K562 (cell line): ENCODE results near the gene NRTN. TPM values are rescaled to one million over a fixed set of nuclear protein-coding genes. Genes with fewer than 3 reads are reported as not detected.
A peak's percentile ranks its signal among the peaks of the same experiment; 100 is the strongest.

Experiments used
- ADNP ChIP-seq: fragments of 200-800 bp; sonication (Bioruptor generic); IDR thresholded peaks from 2 replicates; pipeline ENCODE4 v1.6.1; 2016; ENCODE audit warnings: missing genetic modification characterization, missing compliant biosample characterization
- ATF4 ChIP-seq: fragments of 450-650 bp; formaldehyde crosslinking; IDR thresholded peaks from 2 replicates; pipeline ENCODE4 v1.4.0; 2022; ENCODE audit warnings: mild to moderate bottlenecking, moderate library complexity
- GABPA ChIP-seq: fragments of 200-800 bp; sonication (Bioruptor generic); conservative IDR thresholded peaks from 2 replicates; pipeline ENCODE4 v1.6.1; 2016; ENCODE audit warnings: low read depth, missing genetic modification characterization, missing compliant biosample characterization
- GTF2B ChIP-seq: IDR thresholded peaks from 2 replicates; pipeline ENCODE4 v1.6.1; 2011; ENCODE audit not compliant: insufficient read length; ENCODE audit errors: extremely low read depth
- JUN ChIP-seq, 2 experiments: sonication (generic) in 1 of 2; formaldehyde crosslinking in 1 of 2; IDR thresholded peaks; 2 replicates each; pipeline versions ENCODE4 v1.6.1 to v1.8.0; 2012 to 2022; ENCODE audit warnings: borderline replicate concordance in 2 of 2, mild to moderate bottlenecking in 2 of 2, improper control_type of control experiment in 1 of 2, low read depth in 1 of 2, low read length in 1 of 2, missing genetic modification reagents in 1 of 2
- KLF6 ChIP-seq: fragments of 250-450 bp; sonication (Bioruptor Pico); IDR thresholded peaks from 2 replicates; pipeline ENCODE4 v1.4.0; 2020; ENCODE audit warnings: mild to moderate bottlenecking, moderate library complexity, borderline replicate concordance
- RBM22 ChIP-seq: fragments of 200-400 bp; formaldehyde crosslinking; IDR thresholded peaks from 2 replicates; pipeline ENCODE4 v1.6.1; 2018; ENCODE audit warnings: low read length, low read depth; ENCODE audit not compliant: poor library complexity, severe bottlenecking
- ZMIZ1 ChIP-seq, 2 experiments: fragments of 150-350 bp in 1 of 2; IDR thresholded peaks; 2 replicates each; pipeline ENCODE4 v1.6.1; 2012 to 2016; ENCODE audit warnings: low read depth in 2 of 2, low read length in 2 of 2, mild to moderate bottlenecking in 1 of 2, moderate library complexity in 1 of 2
- ZNF445 ChIP-seq: fragments of 250-450 bp; sonication (Bioruptor Pico); IDR thresholded peaks from 2 replicates; pipeline ENCODE4 v1.4.0; 2020; ENCODE audit warnings: low read depth, mild to moderate bottlenecking, moderate library complexity
- ZNF79 ChIP-seq: fragments of 250-450 bp; sonication (Bioruptor Pico); IDR thresholded peaks from 2 replicates; pipeline ENCODE4 v1.4.0; 2020; ENCODE audit warnings: low read depth, mild to moderate bottlenecking, moderate library complexity
- polyA plus RNA-seq, 8 experiments: library from polyadenylated mRNA; depleted of rRNA in 4 of 8; stranded (reverse) in 5 of 8; unstranded in 3 of 8; fragments of >200 nt; fragmentation: Nextera tagmentation in 2 of 8; fragmentation: Illumina TruSeq in 1 of 8; extraction: Ambion mirVana in 2 of 8; extraction: Trizol in 1 of 8; gene quantifications; 2 replicates each; pipeline versions ENCODE4 v1.2.1 to v1.2.3, GENCODE V29; 2011 to 2014; ENCODE audit warnings: inconsistent platforms in 1 of 8, missing spikeins in 1 of 8
- total RNA-seq, 7 experiments: library from RNA; depleted of rRNA in 6 of 7; stranded (reverse); fragments of >200 nt in 6 of 7; fragmentation: Illumina TruSeq in 2 of 7; extraction: Trizol in 2 of 7; gene quantifications; 2 replicates each; pipeline versions ENCODE4 v1.2.1 to v1.2.3, GENCODE V29; 2011 to 2021; ENCODE audit warnings: low replicate concordance in 1 of 7
- TF ChIP-seq, protein P1 (sequence below): conservative IDR thresholded peaks from 2 replicates; pipeline ENCODE4 v1.6.1; 2011; ENCODE audit warnings: low read depth, mild to moderate bottlenecking, low read length; ENCODE audit not compliant: control insufficient read depth
- TF ChIP-seq, protein P2 (sequence below): fragments of 450-650 bp; IDR thresholded peaks from 2 replicates; pipeline ENCODE4 v1.6.1; 2016; ENCODE audit warnings: antibody characterized with exemption
- TF ChIP-seq, protein P3 (sequence below): fragments of 200-800 bp; sonication (Bioruptor generic); IDR thresholded peaks from 2 replicates; pipeline ENCODE4 v1.6.1; 2017; ENCODE audit warnings: missing genetic modification characterization, missing compliant biosample characterization
- TF ChIP-seq, protein P4 (sequence below): sonication (generic); formaldehyde crosslinking; IDR thresholded peaks from 2 replicates; pipeline ENCODE4 v1.8.0; 2022; ENCODE audit warnings: mild to moderate bottlenecking, missing genetic modification reagents

The NRTN gene
- total and polyA plus RNA-seq, 9 of the 15 experiments (the other 6 are each of a cell fraction or from before 2014, with no cell fraction given) = 0.62 to 8.1 (median 1.6) TPM; not detected in 2

- TF ChIP-seq, protein P1, sequence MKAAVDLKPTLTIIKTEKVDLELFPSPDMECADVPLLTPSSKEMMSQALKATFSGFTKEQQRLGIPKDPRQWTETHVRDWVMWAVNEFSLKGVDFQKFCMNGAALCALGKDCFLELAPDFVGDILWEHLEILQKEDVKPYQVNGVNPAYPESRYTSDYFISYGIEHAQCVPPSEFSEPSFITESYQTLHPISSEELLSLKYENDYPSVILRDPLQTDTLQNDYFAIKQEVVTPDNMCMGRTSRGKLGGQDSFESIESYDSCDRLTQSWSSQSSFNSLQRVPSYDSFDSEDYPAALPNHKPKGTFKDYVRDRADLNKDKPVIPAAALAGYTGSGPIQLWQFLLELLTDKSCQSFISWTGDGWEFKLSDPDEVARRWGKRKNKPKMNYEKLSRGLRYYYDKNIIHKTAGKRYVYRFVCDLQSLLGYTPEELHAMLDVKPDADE = no peak
- TF ChIP-seq ZMIZ1 (IDR thresholded peaks at IDR 0.05; ENCODE audit: low read depth in 2 of 2, low read length in 2 of 2) (no peak), RBM22 (no peak), ZNF79 (no peak), JUN (IDR thresholded peaks at IDR 0.05; ENCODE audit: borderline replicate concordance, low read depth, low read length) (no peak), JUN (CRISPR knock-in tag; IDR thresholded peaks at IDR 0.05; ENCODE audit: borderline replicate concordance) (no peak), ZNF445 (CRISPR knock-in tag) (no peak), ADNP (no peak), GABPA (tag) (no peak), KLF6 (CRISPR knock-in tag) (no peak), ATF4 (no peak), GTF2B (no peak)
- TF ChIP-seq, protein P2, sequence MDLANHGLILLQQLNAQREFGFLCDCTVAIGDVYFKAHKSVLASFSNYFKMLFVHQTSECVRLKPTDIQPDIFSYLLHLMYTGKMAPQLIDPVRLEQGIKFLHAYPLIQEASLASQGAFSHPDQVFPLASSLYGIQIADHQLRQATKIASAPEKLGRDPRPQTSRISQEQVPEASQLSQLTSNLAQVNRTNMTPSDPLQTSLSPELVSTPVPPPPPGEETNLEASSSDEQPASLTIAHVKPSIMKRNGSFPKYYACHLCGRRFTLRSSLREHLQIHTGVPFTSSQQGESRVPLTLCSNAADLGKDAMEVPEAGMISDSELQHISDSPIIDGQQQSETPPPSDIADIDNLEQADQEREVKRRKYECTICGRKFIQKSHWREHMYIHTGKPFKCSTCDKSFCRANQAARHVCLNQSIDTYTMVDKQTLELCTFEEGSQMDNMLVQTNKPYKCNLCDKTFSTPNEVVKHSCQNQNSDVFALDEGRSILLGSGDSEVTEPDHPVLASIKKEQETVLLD = 0 out of 2 replicates have a peak, but pooled peaks have one; percentile 33
- TF ChIP-seq, protein P3, sequence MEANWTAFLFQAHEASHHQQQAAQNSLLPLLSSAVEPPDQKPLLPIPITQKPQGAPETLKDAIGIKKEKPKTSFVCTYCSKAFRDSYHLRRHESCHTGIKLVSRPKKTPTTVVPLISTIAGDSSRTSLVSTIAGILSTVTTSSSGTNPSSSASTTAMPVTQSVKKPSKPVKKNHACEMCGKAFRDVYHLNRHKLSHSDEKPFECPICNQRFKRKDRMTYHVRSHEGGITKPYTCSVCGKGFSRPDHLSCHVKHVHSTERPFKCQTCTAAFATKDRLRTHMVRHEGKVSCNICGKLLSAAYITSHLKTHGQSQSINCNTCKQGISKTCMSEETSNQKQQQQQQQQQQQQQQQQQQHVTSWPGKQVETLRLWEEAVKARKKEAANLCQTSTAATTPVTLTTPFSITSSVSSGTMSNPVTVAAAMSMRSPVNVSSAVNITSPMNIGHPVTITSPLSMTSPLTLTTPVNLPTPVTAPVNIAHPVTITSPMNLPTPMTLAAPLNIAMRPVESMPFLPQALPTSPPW (CRISPR knock-in tag) = peak; percentile 37
- TF ChIP-seq, protein P4, sequence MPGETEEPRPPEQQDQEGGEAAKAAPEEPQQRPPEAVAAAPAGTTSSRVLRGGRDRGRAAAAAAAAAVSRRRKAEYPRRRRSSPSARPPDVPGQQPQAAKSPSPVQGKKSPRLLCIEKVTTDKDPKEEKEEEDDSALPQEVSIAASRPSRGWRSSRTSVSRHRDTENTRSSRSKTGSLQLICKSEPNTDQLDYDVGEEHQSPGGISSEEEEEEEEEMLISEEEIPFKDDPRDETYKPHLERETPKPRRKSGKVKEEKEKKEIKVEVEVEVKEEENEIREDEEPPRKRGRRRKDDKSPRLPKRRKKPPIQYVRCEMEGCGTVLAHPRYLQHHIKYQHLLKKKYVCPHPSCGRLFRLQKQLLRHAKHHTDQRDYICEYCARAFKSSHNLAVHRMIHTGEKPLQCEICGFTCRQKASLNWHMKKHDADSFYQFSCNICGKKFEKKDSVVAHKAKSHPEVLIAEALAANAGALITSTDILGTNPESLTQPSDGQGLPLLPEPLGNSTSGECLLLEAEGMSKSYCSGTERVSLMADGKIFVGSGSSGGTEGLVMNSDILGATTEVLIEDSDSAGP (CRISPR knock-in tag) = peak; percentile 76
Measured at GRCh38 chr19:5805462-5806132, 730 bp downstream of the NRTN start (continued).
